GM03348 (cell line): ENCODE results near the gene PRSS27.

Experiments
- DNase-seq: peaks from one replicate; pipeline ENCODE4 v3.0.0; 2012; ENCODE audit warnings: low spot score

Gene PRSS27

DNA sequence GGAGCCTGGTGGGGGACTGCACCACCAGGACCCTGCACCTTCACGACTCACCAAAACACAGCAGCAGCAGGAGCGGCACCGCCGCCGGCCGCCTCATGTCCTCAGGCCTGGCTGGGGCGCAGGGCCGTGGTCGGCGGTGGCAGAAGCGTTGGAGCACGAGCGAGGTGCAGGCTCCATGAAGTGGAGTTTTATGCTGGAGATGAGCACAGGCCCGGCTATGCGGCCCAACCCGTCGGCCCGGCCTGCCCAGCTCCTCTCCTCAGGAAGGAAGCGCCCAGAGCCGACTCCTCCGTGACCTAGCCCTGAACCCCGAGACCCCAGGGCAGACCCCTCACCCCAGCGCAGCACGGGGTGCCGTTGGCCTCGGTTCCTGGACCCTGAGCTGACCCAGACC, at the start of gene PRSS27:
Gene PRSS27 (minus strand): TSS at position 161 of the 394 bp plus-strand sequence. CDS start 64 bp downstream, at position 97.
- DNase-seq, result no peak

- no peak for DNase-seq
Observed at GRCh38 chr16:2769675-2770056, 49.6 kb upstream of the PRSS27 start.

DNA sequence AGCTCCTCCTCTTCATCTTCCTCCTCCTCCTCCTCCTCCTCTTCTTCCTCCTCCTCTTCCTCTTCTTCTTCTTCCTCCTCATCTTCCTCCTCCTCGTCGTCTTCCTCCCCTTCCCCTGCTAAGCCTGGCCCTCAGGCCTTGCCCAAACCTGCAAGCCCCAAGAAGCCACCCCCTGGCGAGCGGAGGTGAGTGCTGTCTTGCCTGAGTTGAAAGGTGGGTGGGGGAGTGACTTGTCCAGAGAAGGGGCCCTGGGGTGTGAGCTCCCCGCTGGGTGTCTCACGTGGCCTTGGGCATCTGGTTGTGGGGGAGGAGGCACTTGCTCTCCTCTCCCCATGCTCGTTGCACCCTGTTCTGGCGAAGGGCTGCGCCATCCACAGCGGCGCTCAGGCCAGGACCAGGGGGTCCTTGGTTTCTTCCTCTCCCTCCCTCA, 49.1 kb upstream of the PRSS27 start:
- DNase-seq, result no peak

DNA sequence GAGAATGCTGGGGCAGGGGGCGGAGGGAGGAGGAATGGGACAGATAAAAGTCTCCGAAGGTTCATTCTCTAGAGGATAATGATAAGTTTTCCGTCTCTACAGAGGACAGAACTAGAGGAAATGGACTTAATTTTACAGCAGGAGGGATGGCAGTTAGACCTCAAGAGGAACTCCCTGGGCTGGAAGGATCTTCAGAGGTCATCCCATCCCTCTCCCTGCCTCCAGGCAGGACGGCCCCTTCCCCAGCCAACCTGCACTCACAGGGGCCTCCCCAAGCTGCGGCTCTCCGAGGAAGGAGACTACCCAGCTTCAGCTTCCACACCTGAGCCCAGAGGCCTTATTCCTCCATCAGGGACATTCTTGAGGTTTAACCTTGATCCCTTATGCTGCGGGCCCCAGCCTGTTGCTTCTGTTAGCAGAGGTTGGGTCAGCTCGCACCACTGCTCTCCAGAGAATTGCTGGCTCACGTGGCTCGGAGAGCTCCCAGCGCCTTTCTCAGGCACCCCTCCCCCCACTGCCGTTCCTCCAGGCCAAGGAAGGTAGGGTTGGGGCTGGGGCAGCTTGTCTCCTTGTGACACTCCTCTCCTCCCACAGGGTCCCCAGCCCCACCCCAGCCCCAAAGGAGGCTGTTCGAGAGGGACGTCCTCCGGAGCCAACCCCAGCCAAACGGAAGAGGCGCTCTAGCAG, 48.5 kb upstream of the PRSS27 start:
- no peak for DNase-seq

DNA sequence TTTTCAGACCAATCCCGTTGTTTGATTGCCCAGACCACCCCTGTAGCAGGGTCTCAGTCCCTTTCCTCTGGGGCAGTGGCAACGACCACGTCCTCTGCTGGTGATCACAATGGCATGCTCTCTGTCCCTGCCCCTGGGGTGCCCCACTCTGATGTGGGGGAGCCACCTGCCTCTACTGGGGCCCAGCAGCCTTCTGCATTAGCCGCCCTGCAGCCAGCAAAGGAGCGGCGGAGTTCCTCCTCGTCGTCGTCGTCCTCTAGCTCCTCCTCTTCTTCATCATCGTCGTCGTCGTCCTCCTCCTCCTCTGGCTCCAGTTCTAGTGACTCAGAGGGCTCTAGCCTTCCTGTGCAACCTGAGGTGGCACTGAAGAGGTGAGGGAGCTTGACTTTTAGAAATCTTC, 47.9 kb upstream of the PRSS27 start:
- DNase-seq, result no peak

DNA sequence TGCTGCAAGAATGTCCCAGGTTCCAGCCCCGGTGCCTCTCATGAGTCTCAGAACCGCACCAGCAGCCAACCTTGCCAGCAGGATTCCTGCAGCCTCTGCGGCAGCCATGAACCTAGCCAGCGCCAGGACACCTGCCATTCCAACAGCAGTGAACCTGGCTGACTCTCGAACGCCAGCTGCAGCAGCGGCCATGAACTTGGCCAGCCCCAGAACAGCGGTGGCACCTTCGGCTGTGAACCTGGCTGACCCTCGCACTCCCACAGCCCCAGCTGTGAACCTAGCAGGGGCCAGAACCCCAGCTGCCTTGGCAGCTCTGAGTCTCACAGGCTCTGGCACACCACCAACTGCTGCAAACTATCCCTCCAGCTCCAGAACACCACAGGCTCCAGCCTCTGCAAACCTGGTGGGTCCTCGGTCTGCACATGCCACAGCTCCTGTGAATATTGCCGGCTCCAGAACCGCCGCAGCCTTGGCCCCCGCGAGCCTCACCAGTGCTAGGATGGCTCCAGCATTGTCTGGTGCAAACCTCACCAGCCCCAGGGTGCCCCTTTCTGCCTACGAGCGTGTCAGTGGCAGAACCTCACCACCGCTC, 47.2 kb upstream of the PRSS27 start:
- DNase-seq, result no peak

GRCh38 chr16:2766430-2767139, 46.6 kb upstream of the PRSS27 start:
- no peak for DNase-seq

- no peak for DNase-seq
Observed at GRCh38 chr16:2765462-2766404, 45.7 kb upstream of the PRSS27 start.

GRCh38 chr16:2764718-2765117, 44.7 kb upstream of the PRSS27 start:
- DNase-seq, result no peak

DNA sequence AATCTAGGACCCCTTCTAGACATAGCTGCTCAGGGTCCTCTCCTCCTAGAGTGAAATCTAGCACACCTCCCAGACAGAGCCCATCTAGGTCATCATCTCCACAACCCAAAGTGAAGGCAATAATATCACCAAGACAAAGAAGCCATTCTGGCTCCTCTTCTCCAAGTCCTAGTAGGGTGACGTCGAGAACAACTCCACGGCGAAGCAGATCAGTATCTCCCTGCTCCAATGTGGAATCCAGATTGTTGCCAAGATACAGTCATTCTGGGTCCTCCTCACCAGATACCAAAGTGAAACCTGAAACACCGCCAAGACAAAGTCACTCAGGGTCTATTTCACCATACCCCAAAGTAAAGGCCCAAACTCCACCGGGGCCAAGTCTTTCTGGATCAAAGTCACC, 43.1 kb upstream of the PRSS27 start:
- DNase-seq, result no peak

DNA sequence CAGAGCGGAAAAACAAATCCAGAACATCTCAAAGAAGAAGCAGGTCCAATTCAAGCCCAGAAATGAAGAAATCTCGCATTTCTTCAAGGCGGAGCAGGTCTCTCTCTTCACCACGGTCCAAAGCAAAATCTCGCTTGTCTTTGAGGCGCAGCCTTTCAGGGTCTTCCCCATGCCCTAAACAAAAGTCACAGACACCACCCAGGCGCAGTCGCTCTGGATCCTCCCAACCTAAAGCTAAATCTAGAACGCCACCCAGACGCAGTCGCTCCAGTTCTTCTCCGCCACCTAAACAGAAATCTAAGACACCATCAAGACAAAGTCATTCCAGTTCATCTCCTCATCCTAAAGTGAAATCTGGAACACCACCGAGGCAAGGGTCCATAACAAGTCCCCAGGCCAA, 42.7 kb upstream of the PRSS27 start:
- no peak for DNase-seq

GRCh38 chr16:2761886-2762583, 42.0 kb upstream of the PRSS27 start:
- DNase-seq, result no peak

- no peak for DNase-seq
Observed at GRCh38 chr16:2761472-2761871, 41.4 kb upstream of the PRSS27 start.

GRCh38 chr16:2757344-2757743, 37.3 kb upstream of the PRSS27 start:
- DNase-seq, result no peak

DNA sequence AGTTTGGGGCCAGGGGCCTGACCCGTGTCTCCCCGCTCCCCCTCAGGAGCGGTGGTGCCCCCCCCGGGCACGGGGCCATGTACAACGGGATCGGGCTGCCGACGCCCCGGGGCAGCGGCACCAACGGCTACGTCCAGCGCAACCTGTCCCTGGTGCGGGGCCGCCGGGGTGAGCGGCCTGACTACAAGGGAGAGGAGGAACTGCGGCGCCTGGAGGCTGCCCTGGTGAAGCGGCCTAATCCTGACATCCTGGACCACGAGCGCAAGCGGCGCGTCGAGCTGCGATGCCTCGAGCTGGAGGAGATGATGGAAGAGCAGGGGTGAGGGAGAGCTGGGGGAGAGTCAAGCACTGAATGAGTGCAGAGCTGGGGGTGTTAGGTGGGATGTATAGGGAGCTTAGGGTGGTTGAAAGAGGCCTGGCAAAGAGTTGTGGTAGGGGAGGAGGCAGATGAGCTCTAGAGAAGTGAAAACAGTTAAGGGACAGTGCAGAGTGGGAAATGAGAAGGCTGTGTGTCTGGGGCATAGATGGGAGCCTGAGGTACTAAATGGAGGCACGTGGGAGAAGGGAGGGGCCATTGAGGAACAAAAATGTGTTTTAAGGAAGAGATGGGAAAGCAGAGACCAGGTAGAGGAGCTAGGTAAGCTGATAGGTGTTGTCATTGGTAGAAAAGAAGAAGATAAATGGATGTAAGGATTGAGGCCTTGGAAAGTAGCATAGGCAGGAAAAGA, 36.4 kb upstream of the PRSS27 start:
- no peak for DNase-seq

GRCh38 chr16:2755158-2755557, 35.1 kb upstream of the PRSS27 start:
- no peak for DNase-seq

GRCh38 chr16:2753733-2754020, 33.7 kb upstream of the PRSS27 start:
- DNase-seq, result peak; percentile 49

GRCh38 chr16:2752850-2753732, 33.1 kb upstream of the PRSS27 start:
- peak; percentile 95 for DNase-seq

- DNase-seq, result peak; percentile 98
Observed at GRCh38 chr16:2752035-2752849, 32.2 kb upstream of the PRSS27 start, which contains the start of gene SRRM2. TSS of gene SRRM2 (plus strand) at chr16:2752638. CDS start at chr16:2756365, 3,727 bp downstream.
